ENCODE measurements around the gene FXYD5. TPM values are rescaled to one million over a fixed set of nuclear protein-coding genes. Genes with fewer than 3 reads are reported as not detected.
A peak's percentile ranks its signal among the peaks of the same experiment; 100 is the strongest.
"Not testable (repeated sequence)": the region's sequence is repeated elsewhere in the genome, so short reads cannot be mapped to it uniquely, and the experiment has no call there.

Gene FXYD5
- total and polyA plus RNA-seq, 8 donors: 2.6 to 101 (median 16.8) TPM

DNA sequence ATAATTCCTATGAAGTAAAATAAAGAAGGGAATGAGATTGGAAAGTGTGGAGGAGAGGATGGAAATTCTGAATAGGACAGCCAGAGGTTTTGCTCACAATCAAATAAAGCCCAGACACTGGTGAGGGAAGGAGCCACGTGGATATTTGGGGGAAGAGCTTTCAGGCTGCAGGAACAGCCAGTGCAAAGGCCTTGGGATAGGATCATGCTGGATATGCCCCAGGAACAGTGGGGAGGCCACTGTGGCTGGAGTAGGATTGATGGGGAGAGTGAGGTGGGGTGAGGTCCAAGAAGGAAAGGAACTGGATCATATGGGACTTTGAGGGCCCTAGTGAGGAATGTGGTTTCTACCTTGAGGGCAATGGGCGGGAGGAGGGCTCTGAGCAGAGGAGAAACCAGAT, 4.1 kb upstream of the FXYD5 start:
- no peak for DNase-seq
- 56% methylated on average over 2 of the region's 2 CpGs for WGBS, 2 donors
- no peak overlapping the region for H3K4me3 ChIP-seq
- H3K27ac ChIP-seq: no peak overlapping the region
- no peaks in the 10 kb centered on the region for H3K36me3 ChIP-seq
- no peak for TF ChIP-seq CTCF (IDR thresholded peaks at IDR 0.05)
- intact Hi-C loops (cut with DNase I): loop anchor here in 1 of 3 donors (5.0 kb wide), 1 partner anchor 117 kb away; the partner anchor contains the start of gene USF2
- ATAC-seq: no peak
- peaks cover 0 to 11% (median 0%) of the 10 kb centered on the region in 4 donors for H3K27me3 ChIP-seq
- FAIRE-seq: no peak
- no peaks in the 10 kb centered on the region for H3K4me1 ChIP-seq
- no peaks in the 10 kb centered on the region for H3K9me3 ChIP-seq

- intact Hi-C loops (cut with DNase I): loop anchor here in 1 of 3 donors (5.0 kb wide), 1 partner anchor 116 kb away; the partner anchor contains the start of gene USF2
- TF ChIP-seq CTCF (IDR thresholded peaks at IDR 0.05): no peak
- no peak overlapping the region for H3K27ac ChIP-seq
- peaks cover 0 to 11% (median 0%) of the 10 kb centered on the region in 4 donors for H3K27me3 ChIP-seq
- no peaks in the 10 kb centered on the region for H3K4me1 ChIP-seq
- FAIRE-seq (no peak), DNase-seq (no peak), ATAC-seq (no peak)
- H3K9me3 ChIP-seq: no peaks in the 10 kb centered on the region
- no peaks in the 10 kb centered on the region for H3K36me3 ChIP-seq
- WGBS, 2 donors: 74 to 78% methylated on average over 20 of the region's 20 CpGs
- H3K4me3 ChIP-seq: no peak overlapping the region
These were observed 3.1 kb upstream of the FXYD5 start for GRCh38 chr19:35151273-35152065.

- not testable (repeated sequence) for H3K4me1 ChIP-seq, DNase-seq, H3K4me3 ChIP-seq, H3K36me3 ChIP-seq, ATAC-seq, H3K27ac ChIP-seq, FAIRE-seq, H3K9me3 ChIP-seq
- intact Hi-C loops (cut with DNase I): loop anchor here in 1 of 3 donors (5.0 kb wide), 1 partner anchor 114 kb away; the partner anchor contains the start of gene USF2
- peaks cover 0 to 11% (median 0%) of the 10 kb centered on the region in 4 donors for H3K27me3 ChIP-seq
- 52 to 54% methylated on average over 10 of the region's 10 CpGs for WGBS, 2 donors
These were observed 1.4 kb upstream of the FXYD5 start for GRCh38 chr19:35153129-35153522.

DNA sequence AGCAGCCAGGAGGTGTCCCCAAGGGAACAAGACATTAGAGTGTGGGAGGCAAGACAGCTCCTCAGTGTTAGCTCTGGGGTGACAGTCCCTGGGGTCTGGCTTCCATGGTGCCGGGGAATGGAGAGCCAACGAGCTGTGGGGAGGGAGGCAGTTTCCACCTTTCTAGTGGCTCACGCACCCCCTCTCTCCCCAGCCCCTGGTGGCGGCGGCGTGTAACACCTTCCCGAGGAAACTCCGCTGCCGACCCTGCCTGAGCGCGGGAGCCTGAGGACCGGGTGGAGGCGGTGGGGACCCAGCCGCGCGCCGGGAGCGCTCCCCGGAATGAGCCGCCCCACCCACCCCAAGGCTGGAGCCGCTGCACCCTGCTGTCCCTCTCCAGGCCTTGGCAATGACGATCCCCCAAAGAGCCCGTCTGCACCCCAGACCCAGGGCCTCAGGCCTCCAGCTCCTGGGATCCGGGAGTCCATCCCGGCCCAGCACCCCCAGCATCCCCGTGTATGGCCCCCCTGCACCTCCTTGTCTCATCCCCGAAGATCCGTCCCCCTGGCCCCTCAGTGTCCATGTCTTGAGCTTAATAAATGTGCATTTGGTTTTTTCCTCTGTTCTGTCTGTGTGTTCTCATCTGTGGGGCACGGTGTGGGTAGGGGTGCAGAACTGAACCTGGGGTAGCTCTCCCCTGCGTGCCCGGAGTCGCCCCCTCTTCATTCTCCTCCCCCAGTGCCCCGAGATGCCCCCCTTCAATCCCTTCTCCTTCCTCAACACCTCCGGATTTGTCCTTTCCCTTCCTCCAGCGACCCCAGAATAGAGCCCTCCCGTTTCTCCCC, 622 bp upstream of the FXYD5 start:
- intact Hi-C loops (cut with DNase I): loop anchor here in 1 of 3 donors (5.0 kb wide), 1 partner anchor 113 kb away; the partner anchor contains the start of gene USF2
- Histone ChIP-seq H3K27me3 (peaks cover 0 to 11% (median 0%) of the 10 kb centered on the region in 4 donors), H3K4me1 (no peaks in the 10 kb centered on the region), H3K27ac (no peak overlapping the region), H3K4me3 (peak overlapping the region; percentile 5 to 58 (median 40)), H3K9me3 (no peaks in the 10 kb centered on the region), H3K36me3 (no peaks in the 10 kb centered on the region)
- ATAC-seq (peak; percentile 51 to 73 (median 68)), DNase-seq (peak in 4 of 6 donors; percentile 20 to 78 (median 48)), FAIRE-seq (no peak)
- 1 to 2% methylated on average over 21 to 35 of the region's 36 CpGs for WGBS, 2 donors
- TF ChIP-seq CTCF (IDR thresholded peaks at IDR 0.05): peak; percentile 21 to 40 (median 33)

- intact Hi-C loops (cut with DNase I): no loop called here
- peak overlapping the region; percentile 5 to 58 (median 40) for H3K4me3 ChIP-seq
- H3K4me1 ChIP-seq: no peaks in the 10 kb centered on the region
- H3K27ac ChIP-seq: no peak overlapping the region
- peak in 1 of 6 donors; percentile 68 for DNase-seq
- no peak for FAIRE-seq
- no peak for TF ChIP-seq CTCF (IDR thresholded peaks at IDR 0.05)
- WGBS, 2 donors: 26 to 28% methylated on average over 17 of the region's 17 CpGs
- H3K36me3 ChIP-seq: no peaks in the 10 kb centered on the region
- H3K9me3 ChIP-seq: no peaks in the 10 kb centered on the region
- ATAC-seq: peak in 2 of 4 donors; percentile 6 to 11
- peaks cover 0 to 11% (median 0%) of the 10 kb centered on the region in 4 donors for H3K27me3 ChIP-seq
These were observed 906 bp downstream of the FXYD5 start for GRCh38 chr19:35155441-35155840.

All from pancreas (tissue), 10 donors.